ENCODE data around the gene CIAO2B.
A peak's percentile ranks its signal among the peaks of the same experiment; 100 is the strongest.
"Not testable (repeated sequence)": the region's sequence is repeated elsewhere in the genome, so short reads cannot be mapped to it uniquely, and the experiment has no call there.

Gene CIAO2B

GRCh38 chr16:66934138-66934838, at the start of gene CIAO2B:
TSS of gene CIAO2B (minus strand) at chr16:66934402. CDS start at chr16:66934364, 38 bp downstream.
- peaks cover 45% of the 10 kb centered on the region for H3K4me1 ChIP-seq (ENCODE audit: control insufficient read depth, insufficient read depth, low read length)
- H3K27ac ChIP-seq (ENCODE audit: low read length): peak within 1 kb of the TSS; percentile 88
- no peaks in the 10 kb centered on the region for H3K27me3 ChIP-seq (ENCODE audit: control insufficient read depth in 1 of 2, insufficient read depth in 2 of 2, low read length in 2 of 2)
- H3K4me3 ChIP-seq (ENCODE audit: low read length in 2 of 2): peak within 1 kb of the TSS; percentile 87 to 100
- no peaks in the 10 kb centered on the region for H3K9me3 ChIP-seq (ENCODE audit: control insufficient read depth in 2 of 2, low read length in 2 of 2)
- H3K9ac ChIP-seq (ENCODE audit: low read length in 2 of 2): peak within 1 kb of the TSS; percentile 91 to 97
- H3K36me3 ChIP-seq (ENCODE audit: control insufficient read depth in 2 of 2, insufficient read depth in 2 of 2, low read length in 2 of 2): peaks cover 14 to 36% of the 10 kb centered on the region in 2 donors

- Histone ChIP-seq H3K4me1 (ENCODE audit: control insufficient read depth, insufficient read depth, low read length) (no peaks in the 10 kb centered on the region), H3K27me3 (ENCODE audit: control insufficient read depth in 1 of 2, insufficient read depth in 2 of 2, low read length in 2 of 2) (no peaks in the 10 kb centered on the region), H3K9ac (ENCODE audit: low read length in 2 of 2) (no peak overlapping the region), H3K9me3 (ENCODE audit: control insufficient read depth in 2 of 2, low read length in 2 of 2) (no peaks in the 10 kb centered on the region), H3K36me3 (ENCODE audit: control insufficient read depth in 2 of 2, insufficient read depth in 2 of 2, low read length in 2 of 2) (no peaks in the 10 kb centered on the region), H3K4me3 (ENCODE audit: low read length in 2 of 2) (no peak overlapping the region), H3K27ac (ENCODE audit: low read length) (no peak overlapping the region)
These were observed 48.8 kb upstream of the CIAO2B start for GRCh38 chr16:66983033-66983432.

DNA sequence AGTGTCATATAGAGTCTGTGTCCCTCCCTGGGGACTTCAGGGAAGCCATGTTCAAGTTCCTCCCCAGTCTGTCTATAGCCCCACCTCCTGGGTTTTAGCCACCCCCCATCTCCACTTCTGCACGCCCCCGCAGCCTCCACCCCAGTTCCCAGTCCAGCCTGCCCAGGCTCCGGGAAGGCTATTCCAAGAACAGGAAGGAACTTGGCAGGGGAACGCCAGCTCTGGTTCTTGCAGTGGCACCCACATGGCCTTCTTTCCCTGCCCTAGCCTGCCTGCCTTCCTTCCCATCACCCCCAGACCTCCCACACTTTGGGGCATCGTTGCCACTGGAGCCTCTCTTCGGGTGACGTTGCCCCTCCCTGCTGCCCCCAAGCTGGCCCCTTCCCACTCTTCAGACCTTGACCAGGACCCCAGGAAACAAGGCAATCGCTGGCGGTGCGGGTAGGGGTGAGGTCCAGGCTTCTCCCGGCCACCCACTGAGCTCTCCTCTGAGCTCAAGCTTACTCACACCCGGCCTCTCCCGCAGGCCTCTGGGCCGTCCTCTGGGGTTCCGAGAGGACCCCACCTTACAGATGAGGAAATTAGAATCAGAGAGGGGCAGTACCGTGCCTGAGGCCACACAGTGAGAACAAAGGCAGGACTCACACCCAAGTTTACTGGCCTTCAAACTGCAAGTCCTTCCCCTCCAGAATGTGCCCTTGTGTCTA, 45.0 kb upstream of the CIAO2B start:
- H3K4me3 ChIP-seq (ENCODE audit: low read length in 2 of 2): no peak overlapping the region
- H3K9me3 ChIP-seq (ENCODE audit: control insufficient read depth in 2 of 2, low read length in 2 of 2): no peaks in the 10 kb centered on the region
- H3K4me1 ChIP-seq (ENCODE audit: control insufficient read depth, insufficient read depth, low read length): no peaks in the 10 kb centered on the region
- H3K27ac ChIP-seq (ENCODE audit: low read length): no peak overlapping the region
- no peaks in the 10 kb centered on the region for H3K36me3 ChIP-seq (ENCODE audit: control insufficient read depth in 2 of 2, insufficient read depth in 2 of 2, low read length in 2 of 2)
- no peak overlapping the region for H3K9ac ChIP-seq (ENCODE audit: low read length in 2 of 2)
- peaks cover 0 to 3% of the 10 kb centered on the region in 2 donors for H3K27me3 ChIP-seq (ENCODE audit: control insufficient read depth in 1 of 2, insufficient read depth in 2 of 2, low read length in 2 of 2)

DNA sequence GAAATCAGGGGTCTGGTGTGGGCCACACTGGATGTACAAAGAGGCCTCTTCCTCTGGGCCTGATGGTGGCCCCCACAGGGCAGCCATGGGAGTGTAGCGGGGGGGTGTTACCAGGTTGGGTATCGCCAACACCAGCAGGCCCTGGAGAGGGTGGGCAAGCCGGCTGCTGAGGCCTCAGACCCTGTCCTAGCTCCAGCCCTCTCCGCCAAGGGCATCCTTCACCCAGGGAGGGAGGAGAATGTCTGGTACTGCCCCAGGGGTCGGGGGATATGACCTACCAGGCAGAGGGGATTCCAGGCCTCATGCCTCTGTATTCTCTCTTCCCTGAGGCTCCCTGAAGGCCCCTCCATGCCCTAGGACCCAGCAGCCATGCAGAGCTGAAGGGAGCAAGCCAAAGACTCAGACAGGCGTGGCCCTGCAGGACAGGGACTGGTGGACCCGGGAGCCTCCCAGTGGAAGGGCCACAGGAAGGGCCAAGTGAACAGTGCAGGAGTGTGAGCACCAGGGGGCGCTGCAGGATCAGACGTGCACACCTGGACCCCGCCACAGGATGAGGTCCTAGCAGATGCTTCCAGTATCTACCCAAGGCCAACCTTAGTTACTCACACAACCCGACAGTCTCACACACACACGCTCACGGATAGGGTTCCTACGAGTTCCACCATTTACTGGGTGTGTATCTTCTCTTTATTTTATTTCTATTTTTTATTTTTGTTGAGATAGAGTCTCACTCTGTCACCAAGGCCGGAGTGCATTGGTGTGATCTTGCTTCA, 43.3 kb upstream of the CIAO2B start:
- H3K36me3 ChIP-seq (ENCODE audit: control insufficient read depth in 2 of 2, insufficient read depth in 2 of 2, low read length in 2 of 2): no peaks in the 10 kb centered on the region
- H3K9me3 ChIP-seq (ENCODE audit: control insufficient read depth in 2 of 2, low read length in 2 of 2): no peaks in the 10 kb centered on the region
- no peak overlapping the region for H3K27ac ChIP-seq (ENCODE audit: low read length)
- peaks cover 0 to 3% of the 10 kb centered on the region in 2 donors for H3K27me3 ChIP-seq (ENCODE audit: control insufficient read depth in 1 of 2, insufficient read depth in 2 of 2, low read length in 2 of 2)
- no peak overlapping the region for H3K9ac ChIP-seq (ENCODE audit: low read length in 2 of 2)
- no peak overlapping the region for H3K4me3 ChIP-seq (ENCODE audit: low read length in 2 of 2)
- no peaks in the 10 kb centered on the region for H3K4me1 ChIP-seq (ENCODE audit: control insufficient read depth, insufficient read depth, low read length)

GRCh38 chr16:66976746-66977145, 42.5 kb upstream of the CIAO2B start:
- Histone ChIP-seq H3K4me1 (ENCODE audit: control insufficient read depth, insufficient read depth, low read length) (no peaks in the 10 kb centered on the region), H3K27ac (ENCODE audit: low read length) (no peak overlapping the region), H3K27me3 (ENCODE audit: control insufficient read depth in 1 of 2, insufficient read depth in 2 of 2, low read length in 2 of 2) (peaks cover 0 to 3% of the 10 kb centered on the region in 2 donors), H3K9ac (ENCODE audit: low read length in 2 of 2) (no peak overlapping the region), H3K9me3 (ENCODE audit: control insufficient read depth in 2 of 2, low read length in 2 of 2) (no peaks in the 10 kb centered on the region), H3K36me3 (ENCODE audit: control insufficient read depth in 2 of 2, insufficient read depth in 2 of 2, low read length in 2 of 2) (no peaks in the 10 kb centered on the region), H3K4me3 (ENCODE audit: low read length in 2 of 2) (no peak overlapping the region)

GRCh38 chr16:66975302-66975893, 41.2 kb upstream of the CIAO2B start:
- Histone ChIP-seq H3K9ac (ENCODE audit: low read length in 2 of 2) (no peak overlapping the region), H3K36me3 (ENCODE audit: control insufficient read depth in 2 of 2, insufficient read depth in 2 of 2, low read length in 2 of 2) (no peaks in the 10 kb centered on the region), H3K27ac (ENCODE audit: low read length) (no peak overlapping the region), H3K4me1 (ENCODE audit: control insufficient read depth, insufficient read depth, low read length) (no peaks in the 10 kb centered on the region), H3K4me3 (ENCODE audit: low read length in 2 of 2) (no peak overlapping the region), H3K9me3 (ENCODE audit: control insufficient read depth in 2 of 2, low read length in 2 of 2) (no peaks in the 10 kb centered on the region), H3K27me3 (ENCODE audit: control insufficient read depth in 1 of 2, insufficient read depth in 2 of 2, low read length in 2 of 2) (peaks cover 0 to 3% of the 10 kb centered on the region in 2 donors)

DNA sequence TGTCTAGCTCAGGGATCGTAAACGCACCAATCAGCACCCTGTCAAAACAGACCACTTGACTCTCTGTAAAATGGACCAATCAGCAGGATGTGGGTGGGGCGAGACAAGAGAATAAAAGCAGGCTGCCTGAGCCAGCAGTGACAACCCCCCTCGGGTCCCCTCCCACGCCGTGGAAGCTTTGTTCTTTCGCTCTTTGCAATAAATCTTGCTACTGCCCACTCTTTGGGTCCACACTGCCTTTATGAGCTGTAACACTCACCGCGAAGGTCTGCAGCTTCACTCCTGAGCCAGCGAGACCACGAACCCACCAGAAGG, 40.7 kb upstream of the CIAO2B start:
- H3K27ac ChIP-seq (ENCODE audit: low read length); H3K4me3 ChIP-seq (ENCODE audit: low read length in 2 of 2); H3K27me3 ChIP-seq (ENCODE audit: control insufficient read depth in 1 of 2, insufficient read depth in 2 of 2, low read length in 2 of 2); H3K9ac ChIP-seq (ENCODE audit: low read length in 2 of 2); H3K36me3 ChIP-seq (ENCODE audit: control insufficient read depth in 2 of 2, insufficient read depth in 2 of 2, low read length in 2 of 2); H3K4me1 ChIP-seq (ENCODE audit: control insufficient read depth, insufficient read depth, low read length); H3K9me3 ChIP-seq (ENCODE audit: control insufficient read depth in 2 of 2, low read length in 2 of 2): not testable (repeated sequence)

- H3K4me1 ChIP-seq (ENCODE audit: control insufficient read depth, insufficient read depth, low read length); H3K36me3 ChIP-seq (ENCODE audit: control insufficient read depth in 2 of 2, insufficient read depth in 2 of 2, low read length in 2 of 2); H3K4me3 ChIP-seq (ENCODE audit: low read length in 2 of 2); H3K27ac ChIP-seq (ENCODE audit: low read length); H3K9ac ChIP-seq (ENCODE audit: low read length in 2 of 2); H3K27me3 ChIP-seq (ENCODE audit: control insufficient read depth in 1 of 2, insufficient read depth in 2 of 2, low read length in 2 of 2); H3K9me3 ChIP-seq (ENCODE audit: control insufficient read depth in 2 of 2, low read length in 2 of 2): not testable (repeated sequence)
These were observed 40.1 kb upstream of the CIAO2B start for GRCh38 chr16:66974156-66974931.

DNA sequence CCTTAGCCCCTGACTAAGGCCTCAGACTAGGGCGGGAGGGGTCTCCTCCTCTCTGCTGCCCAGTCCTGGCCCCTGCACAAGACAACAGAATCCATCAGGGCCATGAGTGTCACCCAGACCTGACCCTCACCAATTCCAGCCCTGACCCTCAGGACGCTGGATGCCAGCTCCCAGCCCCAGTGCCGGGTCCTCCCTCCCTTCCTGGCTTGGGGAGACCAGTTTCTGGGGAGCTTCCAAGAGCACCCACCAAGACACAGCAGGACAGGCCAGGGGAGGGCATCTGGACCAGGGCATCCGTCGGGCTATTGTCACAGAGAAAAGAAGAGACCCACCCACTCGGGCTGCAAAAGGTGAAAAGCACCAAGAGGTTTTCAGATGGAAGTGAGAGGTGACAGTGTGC, 39.5 kb upstream of the CIAO2B start:
- no peaks in the 10 kb centered on the region for H3K4me1 ChIP-seq (ENCODE audit: control insufficient read depth, insufficient read depth, low read length)
- no peaks in the 10 kb centered on the region for H3K36me3 ChIP-seq (ENCODE audit: control insufficient read depth in 2 of 2, insufficient read depth in 2 of 2, low read length in 2 of 2)
- no peak overlapping the region for H3K9ac ChIP-seq (ENCODE audit: low read length in 2 of 2)
- no peak overlapping the region for H3K4me3 ChIP-seq (ENCODE audit: low read length in 2 of 2)
- H3K27ac ChIP-seq (ENCODE audit: low read length): no peak overlapping the region
- no peaks in the 10 kb centered on the region for H3K9me3 ChIP-seq (ENCODE audit: control insufficient read depth in 2 of 2, low read length in 2 of 2)
- peaks cover 0 to 3% of the 10 kb centered on the region in 2 donors for H3K27me3 ChIP-seq (ENCODE audit: control insufficient read depth in 1 of 2, insufficient read depth in 2 of 2, low read length in 2 of 2)

DNA sequence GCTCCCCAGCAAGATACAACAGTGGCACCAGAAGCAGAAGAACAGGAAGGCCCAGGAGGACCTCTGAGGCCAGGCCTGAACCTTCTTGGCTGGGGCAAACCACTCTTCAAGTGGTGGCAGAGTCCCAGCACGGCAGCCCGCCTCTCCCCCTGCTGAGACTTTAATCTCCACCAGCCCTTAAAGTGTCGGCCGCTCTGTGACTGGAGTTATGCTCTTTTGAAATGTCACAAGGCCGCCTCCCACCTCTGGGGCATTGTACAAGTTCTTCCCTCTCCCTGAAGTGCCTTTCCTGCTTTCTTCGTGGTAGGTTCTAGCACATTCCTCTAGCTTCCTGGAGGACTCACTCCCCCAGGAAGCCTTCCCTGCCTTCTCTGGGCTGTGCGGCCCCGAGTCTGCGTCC, 38.8 kb upstream of the CIAO2B start:
- H3K4me1 ChIP-seq (ENCODE audit: control insufficient read depth, insufficient read depth, low read length): no peaks in the 10 kb centered on the region
- no peaks in the 10 kb centered on the region for H3K9me3 ChIP-seq (ENCODE audit: control insufficient read depth in 2 of 2, low read length in 2 of 2)
- no peak overlapping the region for H3K4me3 ChIP-seq (ENCODE audit: low read length in 2 of 2)
- no peaks in the 10 kb centered on the region for H3K36me3 ChIP-seq (ENCODE audit: control insufficient read depth in 2 of 2, insufficient read depth in 2 of 2, low read length in 2 of 2)
- no peak overlapping the region for H3K27ac ChIP-seq (ENCODE audit: low read length)
- H3K9ac ChIP-seq (ENCODE audit: low read length in 2 of 2): no peak overlapping the region
- H3K27me3 ChIP-seq (ENCODE audit: control insufficient read depth in 1 of 2, insufficient read depth in 2 of 2, low read length in 2 of 2): peaks cover 0 to 3% of the 10 kb centered on the region in 2 donors

All from stomach smooth muscle (tissue), 2 donors.